ENCODE data around the gene NEK8.

DNA sequence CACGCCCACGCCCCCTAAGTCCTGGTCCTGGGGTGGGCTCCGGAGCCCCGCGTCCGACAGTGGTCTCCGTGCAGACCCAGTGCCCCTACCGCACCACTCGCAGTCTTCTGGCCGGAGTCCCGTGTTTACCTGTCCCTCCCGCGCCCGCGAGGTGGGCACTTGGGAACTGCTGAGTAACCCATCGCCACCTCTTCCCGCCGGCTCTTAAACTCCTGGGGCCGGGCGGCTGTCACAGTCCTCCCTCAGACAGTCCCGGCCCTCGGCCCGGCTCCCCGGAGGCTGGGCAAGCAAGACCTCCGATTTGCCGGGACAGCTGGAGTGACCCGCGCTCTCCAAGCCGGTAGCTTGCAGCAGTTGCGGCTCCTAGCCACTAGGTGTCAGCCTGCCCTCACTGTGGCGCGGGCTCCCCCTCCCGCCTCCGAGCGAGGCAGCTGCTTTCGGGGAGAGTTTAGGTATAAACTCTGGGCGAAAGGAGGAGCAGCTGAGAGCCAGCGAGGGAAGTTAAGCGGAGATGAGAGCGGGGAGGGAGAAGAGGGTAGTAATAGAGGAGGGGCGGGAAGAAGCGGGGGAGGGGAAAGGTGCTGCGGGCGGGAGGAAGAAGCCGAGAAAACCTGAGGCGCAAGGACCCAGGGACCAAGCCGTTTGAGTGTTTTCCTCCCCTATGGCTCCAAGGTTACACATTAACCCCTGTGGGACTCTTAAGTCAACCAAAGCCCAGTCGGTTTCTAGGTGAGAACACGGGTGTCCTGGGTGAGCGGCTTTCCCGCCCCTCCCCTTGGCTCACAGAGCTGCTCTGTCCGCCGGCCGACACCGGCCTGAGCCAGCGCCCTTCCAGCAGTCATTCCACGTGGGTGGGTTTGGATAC is 1.7 kb upstream of the NEK8 start:
- TF ChIP-seq, protein P1, sequence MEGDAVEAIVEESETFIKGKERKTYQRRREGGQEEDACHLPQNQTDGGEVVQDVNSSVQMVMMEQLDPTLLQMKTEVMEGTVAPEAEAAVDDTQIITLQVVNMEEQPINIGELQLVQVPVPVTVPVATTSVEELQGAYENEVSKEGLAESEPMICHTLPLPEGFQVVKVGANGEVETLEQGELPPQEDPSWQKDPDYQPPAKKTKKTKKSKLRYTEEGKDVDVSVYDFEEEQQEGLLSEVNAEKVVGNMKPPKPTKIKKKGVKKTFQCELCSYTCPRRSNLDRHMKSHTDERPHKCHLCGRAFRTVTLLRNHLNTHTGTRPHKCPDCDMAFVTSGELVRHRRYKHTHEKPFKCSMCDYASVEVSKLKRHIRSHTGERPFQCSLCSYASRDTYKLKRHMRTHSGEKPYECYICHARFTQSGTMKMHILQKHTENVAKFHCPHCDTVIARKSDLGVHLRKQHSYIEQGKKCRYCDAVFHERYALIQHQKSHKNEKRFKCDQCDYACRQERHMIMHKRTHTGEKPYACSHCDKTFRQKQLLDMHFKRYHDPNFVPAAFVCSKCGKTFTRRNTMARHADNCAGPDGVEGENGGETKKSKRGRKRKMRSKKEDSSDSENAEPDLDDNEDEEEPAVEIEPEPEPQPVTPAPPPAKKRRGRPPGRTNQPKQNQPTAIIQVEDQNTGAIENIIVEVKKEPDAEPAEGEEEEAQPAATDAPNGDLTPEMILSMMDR (conservative IDR thresholded peaks at IDR 0.05; ENCODE audit: low read length): peak; percentile 99
- no peak for TF ChIP-seq EZH2phosphoT487 (IDR thresholded peaks at IDR 0.05; ENCODE audit: borderline replicate concordance, low read depth, low read length)
